Measurements from ENCODE around the gene SLC22A31. TPM values are rescaled to one million over a fixed set of nuclear protein-coding genes. Genes with fewer than 3 reads are reported as not detected.

Gene SLC22A31
- total RNA-seq, 1 experiment from 2014 or later: 8.4 TPM

GRCh38 chr16:89242795-89243200, 42.5 kb upstream of the SLC22A31 start:
- TF ChIP-seq, protein P1, sequence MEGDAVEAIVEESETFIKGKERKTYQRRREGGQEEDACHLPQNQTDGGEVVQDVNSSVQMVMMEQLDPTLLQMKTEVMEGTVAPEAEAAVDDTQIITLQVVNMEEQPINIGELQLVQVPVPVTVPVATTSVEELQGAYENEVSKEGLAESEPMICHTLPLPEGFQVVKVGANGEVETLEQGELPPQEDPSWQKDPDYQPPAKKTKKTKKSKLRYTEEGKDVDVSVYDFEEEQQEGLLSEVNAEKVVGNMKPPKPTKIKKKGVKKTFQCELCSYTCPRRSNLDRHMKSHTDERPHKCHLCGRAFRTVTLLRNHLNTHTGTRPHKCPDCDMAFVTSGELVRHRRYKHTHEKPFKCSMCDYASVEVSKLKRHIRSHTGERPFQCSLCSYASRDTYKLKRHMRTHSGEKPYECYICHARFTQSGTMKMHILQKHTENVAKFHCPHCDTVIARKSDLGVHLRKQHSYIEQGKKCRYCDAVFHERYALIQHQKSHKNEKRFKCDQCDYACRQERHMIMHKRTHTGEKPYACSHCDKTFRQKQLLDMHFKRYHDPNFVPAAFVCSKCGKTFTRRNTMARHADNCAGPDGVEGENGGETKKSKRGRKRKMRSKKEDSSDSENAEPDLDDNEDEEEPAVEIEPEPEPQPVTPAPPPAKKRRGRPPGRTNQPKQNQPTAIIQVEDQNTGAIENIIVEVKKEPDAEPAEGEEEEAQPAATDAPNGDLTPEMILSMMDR (conservative IDR thresholded peaks at IDR 0.05; ENCODE audit: low read depth, low read length): no peak
- no peak for TF ChIP-seq EZH2phosphoT487 (IDR thresholded peaks at IDR 0.05; ENCODE audit: borderline replicate concordance, low read length)
- TF ChIP-seq EZH2 (IDR thresholded peaks at IDR 0.05; ENCODE audit: low read length, unreplicated experiment): no peak
- H3K27me3 ChIP-seq (ENCODE audit: low read length): no peaks in the 10 kb centered on the region
- no peaks in the 10 kb centered on the region for H4K20me1 ChIP-seq (ENCODE audit: low read length)
- no peaks in the 10 kb centered on the region for H3K36me3 ChIP-seq (ENCODE audit: low read depth, low read length)
- H2AFZ ChIP-seq (ENCODE audit: low read length): no peak overlapping the region
- H3K9me3 ChIP-seq (ENCODE audit: low read length): no peaks in the 10 kb centered on the region
- no peak overlapping the region for H3K27ac ChIP-seq (ENCODE audit: low read length)
- ATAC-seq: no peak
- no peak overlapping the region for H3K4me3 ChIP-seq (ENCODE audit: low read length)
- intact Hi-C loops (cut with micrococcal nuclease): no loop called here
- BruUV-seq (replicated peaks): TSS peak; percentile 5
- POLR2A ChIA-PET (ENCODE audit: unreplicated experiment): no interaction called here
- CTCF ChIA-PET: no interaction called here
- H3K79me2 ChIP-seq (ENCODE audit: low read length): peaks cover 8% of the 10 kb centered on the region
- DNase-seq: no peak
- no peak overlapping the region for H3K9ac ChIP-seq (ENCODE audit: low read length)
- H3F3A ChIP-seq (ENCODE audit: low read length, unreplicated experiment): no peaks in the 10 kb centered on the region
- H3K4me1 ChIP-seq (ENCODE audit: insufficient read depth, low read length): no peaks in the 10 kb centered on the region
- no peak overlapping the region for H3K4me2 ChIP-seq (ENCODE audit: low read length)
- H3K9me2 ChIP-seq (replicated peaks; ENCODE audit: low read length): no peaks in the 10 kb centered on the region

- H3K27me3 ChIP-seq (ENCODE audit: low read length): no peaks in the 10 kb centered on the region
- peak; percentile 73 for ATAC-seq
- peak overlapping the region; percentile 74 for H3K4me3 ChIP-seq (ENCODE audit: low read length)
- ChIA-PET CTCF (no interaction called here), POLR2A (ENCODE audit: unreplicated experiment) (no interaction called here)
- H3K36me3 ChIP-seq (ENCODE audit: low read depth, low read length): no peaks in the 10 kb centered on the region
- no peaks in the 10 kb centered on the region for H3K4me1 ChIP-seq (ENCODE audit: insufficient read depth, low read length)
- H2AFZ ChIP-seq (ENCODE audit: low read length): peak overlapping the region; percentile 60
- TF ChIP-seq EZH2 (IDR thresholded peaks at IDR 0.05; ENCODE audit: low read length, unreplicated experiment) (no peak), EZH2phosphoT487 (IDR thresholded peaks at IDR 0.05; ENCODE audit: borderline replicate concordance, low read length) (no peak)
- TF ChIP-seq, protein P1 (conservative IDR thresholded peaks at IDR 0.05; ENCODE audit: low read depth, low read length): no peak
- peaks cover 8% of the 10 kb centered on the region for H3K79me2 ChIP-seq (ENCODE audit: low read length)
- peak; percentile 33 for DNase-seq
- H3F3A ChIP-seq (ENCODE audit: low read length, unreplicated experiment): no peaks in the 10 kb centered on the region
- H3K9me3 ChIP-seq (ENCODE audit: low read length): no peaks in the 10 kb centered on the region
- peak overlapping the region; percentile 97 for H3K4me2 ChIP-seq (ENCODE audit: low read length)
- no peaks in the 10 kb centered on the region for H3K9me2 ChIP-seq (replicated peaks; ENCODE audit: low read length)
- no peaks in the 10 kb centered on the region for H4K20me1 ChIP-seq (ENCODE audit: low read length)
- intact Hi-C loops (cut with micrococcal nuclease): no loop called here
- H3K9ac ChIP-seq (ENCODE audit: low read length): peak overlapping the region; percentile 86
- TSS peak; percentile 95 for BruUV-seq (replicated peaks)
- peak overlapping the region; percentile 75 for H3K27ac ChIP-seq (ENCODE audit: low read length)
These were observed 41.1 kb upstream of the SLC22A31 start for GRCh38 chr16:89241187-89242007.

DNA sequence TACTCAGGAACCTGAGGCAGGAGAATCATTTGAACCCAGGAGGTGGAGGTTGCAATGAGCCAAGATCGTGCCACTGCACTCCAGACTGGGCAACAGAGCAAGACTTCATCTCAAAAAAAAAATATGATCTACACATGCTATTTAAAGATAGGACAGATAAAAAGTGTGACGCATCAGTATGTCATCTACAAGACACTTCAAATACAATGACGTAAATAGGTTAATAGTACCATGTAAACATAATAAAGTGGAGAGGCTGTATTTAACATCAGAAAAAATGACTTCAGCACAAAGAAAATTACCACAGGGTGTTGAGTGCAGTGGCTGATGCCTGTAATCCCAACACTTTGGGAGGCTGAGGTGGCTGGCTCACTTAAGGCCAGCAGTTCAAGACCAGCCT, 37.4 kb upstream of the SLC22A31 start:
- ChIA-PET POLR2A (ENCODE audit: unreplicated experiment) (no interaction called here), CTCF (no interaction called here)
- H3K9ac ChIP-seq (ENCODE audit: low read length): no peak overlapping the region
- ATAC-seq (no peak; the same call in 1 of the 2 replicates), DNase-seq (peak; percentile 15)
- no peak overlapping the region for H2AFZ ChIP-seq (ENCODE audit: low read length)
- H3F3A ChIP-seq (ENCODE audit: low read length, unreplicated experiment): no peaks in the 10 kb centered on the region
- H3K27me3 ChIP-seq (ENCODE audit: low read length): no peaks in the 10 kb centered on the region
- H3K9me3 ChIP-seq (ENCODE audit: low read length): no peaks in the 10 kb centered on the region
- no peaks in the 10 kb centered on the region for H3K36me3 ChIP-seq (ENCODE audit: low read depth, low read length)
- no peaks in the 10 kb centered on the region for H4K20me1 ChIP-seq (ENCODE audit: low read length)
- no peaks in the 10 kb centered on the region for H3K9me2 ChIP-seq (replicated peaks; ENCODE audit: low read length)
- H3K79me2 ChIP-seq (ENCODE audit: low read length): peaks cover 8% of the 10 kb centered on the region
- H3K4me2 ChIP-seq (ENCODE audit: low read length): no peak overlapping the region
- H3K4me1 ChIP-seq (ENCODE audit: insufficient read depth, low read length): no peaks in the 10 kb centered on the region
- intact Hi-C loops (cut with micrococcal nuclease): no loop called here
- BruUV-seq (replicated peaks): no TSS peak
- no peak overlapping the region for H3K4me3 ChIP-seq (ENCODE audit: low read length)
- H3K27ac ChIP-seq (ENCODE audit: low read length): no peak overlapping the region
- TF ChIP-seq, protein P1 (conservative IDR thresholded peaks at IDR 0.05; ENCODE audit: low read depth, low read length): no peak
- TF ChIP-seq EZH2 (IDR thresholded peaks at IDR 0.05; ENCODE audit: low read length, unreplicated experiment) (no peak), EZH2phosphoT487 (IDR thresholded peaks at IDR 0.05; ENCODE audit: borderline replicate concordance, low read length) (no peak)
